Measurements from ENCODE around the gene ZFPM1.

ZFPM1 gene

GRCh38 chr16:88540346-88540977 lies 87.4 kb downstream of the ZFPM1 start:
- Mint-ChIP-seq H3K9me3 (peaks cover 17% of the 10 kb centered on the region), H3K4me3 (no peak overlapping the region), H3K27me3 (peaks cover 37% of the 10 kb centered on the region), H3K4me1 (peaks cover 4% of the 10 kb centered on the region), H3K36me3 (peaks cover 8% of the 10 kb centered on the region), H3K27ac (no peak overlapping the region)
- CTCF ChIA-PET, result interaction anchor here (1.1 to 1.3 kb wide), 2 partner anchors 13 to 21 kb away, joined by 4 to 5 read pairs; no protein-coding TSS in a partner anchor
- no peak for DNase-seq

GRCh38 chr16:88541831-88542616 lies 88.9 kb downstream of the ZFPM1 start:
- H3K27me3 Mint-ChIP-seq, result peaks cover 49% of the 10 kb centered on the region
- peaks cover 6% of the 10 kb centered on the region for H3K36me3 Mint-ChIP-seq
- CTCF ChIA-PET, result no interaction called here
- H3K4me3 Mint-ChIP-seq, result no peak overlapping the region
- H3K9me3 Mint-ChIP-seq, result peaks cover 17% of the 10 kb centered on the region
- DNase-seq, result no peak
- no peak overlapping the region for H3K27ac Mint-ChIP-seq
- no peaks in the 10 kb centered on the region for H3K4me1 Mint-ChIP-seq

GRCh38 chr16:88543230-88543813 lies 90.2 kb downstream of the ZFPM1 start:
- CTCF ChIA-PET, result interaction anchor here (0.6 kb wide), 1 partner anchor 94 kb away, joined by 4 read pairs; no protein-coding TSS in a partner anchor
- Mint-ChIP-seq H3K4me1 (peaks cover 1% of the 10 kb centered on the region), H3K36me3 (peaks cover 6% of the 10 kb centered on the region), H3K4me3 (no peak overlapping the region), H3K9me3 (peaks cover 17% of the 10 kb centered on the region), H3K27ac (no peak overlapping the region), H3K27me3 (peaks cover 45% of the 10 kb centered on the region)
- DNase-seq, result no peak

- Mint-ChIP-seq H3K27ac (no peak overlapping the region), H3K4me1 (peaks cover 22% of the 10 kb centered on the region), H3K4me3 (no peak overlapping the region), H3K27me3 (peaks cover 42% of the 10 kb centered on the region), H3K9me3 (peaks cover 17% of the 10 kb centered on the region), H3K36me3 (peaks cover 6% of the 10 kb centered on the region)
- DNase-seq, result no peak
- CTCF ChIA-PET, result interaction anchor here (1.4 kb wide), 1 partner anchor 108 kb away, joined by 4 read pairs; no protein-coding TSS in a partner anchor
Observed at GRCh38 chr16:88545781-88546180, 92.7 kb downstream of the ZFPM1 start.

- CTCF ChIA-PET, result no interaction called here
- no peak for DNase-seq
- H3K36me3 Mint-ChIP-seq, result peaks cover 4% of the 10 kb centered on the region
- H3K4me3 Mint-ChIP-seq, result no peak overlapping the region
- H3K27me3 Mint-ChIP-seq, result peaks cover 55% of the 10 kb centered on the region
- peaks cover 25% of the 10 kb centered on the region for H3K4me1 Mint-ChIP-seq
- H3K9me3 Mint-ChIP-seq, result peaks cover 6% of the 10 kb centered on the region
- no peak overlapping the region for H3K27ac Mint-ChIP-seq
Observed at GRCh38 chr16:88548131-88548874, 95.2 kb downstream of the ZFPM1 start.

- CTCF ChIA-PET, result interaction anchor here (0.8 kb wide), 1 partner anchor 13 kb away, joined by 3 read pairs; no protein-coding TSS in a partner anchor
- no peak overlapping the region for H3K4me3 Mint-ChIP-seq
- no peaks in the 10 kb centered on the region for H3K9me3 Mint-ChIP-seq
- H3K4me1 Mint-ChIP-seq, result peaks cover 25% of the 10 kb centered on the region
- H3K36me3 Mint-ChIP-seq, result no peaks in the 10 kb centered on the region
- H3K27ac Mint-ChIP-seq, result peak overlapping the region; percentile 28
- peaks cover 62% of the 10 kb centered on the region for H3K27me3 Mint-ChIP-seq
- no peak for DNase-seq
Observed at GRCh38 chr16:88548985-88549384, 95.9 kb downstream of the ZFPM1 start.

- CTCF ChIA-PET, result interaction anchor here (0.8 kb wide), 1 partner anchor 13 kb away, joined by 3 read pairs; no protein-coding TSS in a partner anchor
Observed at GRCh38 chr16:88549671-88550245, 96.7 kb downstream of the ZFPM1 start.

GRCh38 chr16:88550246-88550661 lies 97.2 kb downstream of the ZFPM1 start:
- no peaks in the 10 kb centered on the region for H3K9me3 Mint-ChIP-seq
- H3K27ac Mint-ChIP-seq, result peak overlapping the region; percentile 78
- CTCF ChIA-PET, result no interaction called here
- H3K36me3 Mint-ChIP-seq, result no peaks in the 10 kb centered on the region
- H3K4me1 Mint-ChIP-seq, result peaks cover 25% of the 10 kb centered on the region
- peak; percentile 62 for DNase-seq
- H3K4me3 Mint-ChIP-seq, result peak overlapping the region; percentile 13
- H3K27me3 Mint-ChIP-seq, result peaks cover 71% of the 10 kb centered on the region

More at GRCh38 chr16:88549671-88550245, 96.7 kb downstream of the ZFPM1 start:
- DNase-seq, result no peak
- Mint-ChIP-seq H3K27me3 (peaks cover 70% of the 10 kb centered on the region), H3K4me1 (peaks cover 25% of the 10 kb centered on the region), H3K4me3 (peak overlapping the region; percentile 13), H3K27ac (peak overlapping the region; percentile 78), H3K36me3 (no peaks in the 10 kb centered on the region), H3K9me3 (no peaks in the 10 kb centered on the region)

GRCh38 chr16:88552166-88552565 lies 99.1 kb downstream of the ZFPM1 start:
- H3K27ac Mint-ChIP-seq, result no peak overlapping the region

GRCh38 chr16:88552815-88553214 lies 99.7 kb downstream of the ZFPM1 start:
- Mint-ChIP-seq H3K4me1 (peaks cover 25% of the 10 kb centered on the region), H3K4me3 (no peak overlapping the region), H3K27me3 (peaks cover 67% of the 10 kb centered on the region), H3K36me3 (no peaks in the 10 kb centered on the region), H3K9me3 (peaks cover 6% of the 10 kb centered on the region), H3K27ac (no peak overlapping the region)
- CTCF ChIA-PET, result interaction anchor here (1.5 to 2.0 kb wide), 3 partner anchors 9 to 114 kb away, joined by 3 to 5 read pairs (median 4); no protein-coding TSS in a partner anchor
- DNase-seq, result no peak

More at GRCh38 chr16:88552166-88552565, 99.1 kb downstream of the ZFPM1 start:
- DNase-seq, result no peak
- CTCF ChIA-PET, result interaction anchor here (0.8 to 2.0 kb wide), 4 partner anchors 9 to 113 kb away, joined by 3 to 5 read pairs (median 4); no protein-coding TSS in a partner anchor
- Mint-ChIP-seq H3K4me1 (peaks cover 25% of the 10 kb centered on the region), H3K36me3 (no peaks in the 10 kb centered on the region), H3K9me3 (peaks cover 6% of the 10 kb centered on the region), H3K27me3 (peaks cover 67% of the 10 kb centered on the region), H3K4me3 (no peak overlapping the region)

- DNase-seq, result no peak
- no peaks in the 10 kb centered on the region for H3K36me3 Mint-ChIP-seq
- H3K27me3 Mint-ChIP-seq, result peaks cover 69% of the 10 kb centered on the region
- no peak overlapping the region for H3K4me3 Mint-ChIP-seq
- no peak overlapping the region for H3K27ac Mint-ChIP-seq
- H3K9me3 Mint-ChIP-seq, result peaks cover 6% of the 10 kb centered on the region
- H3K4me1 Mint-ChIP-seq, result peaks cover 22% of the 10 kb centered on the region
- CTCF ChIA-PET, result interaction anchor here (1.5 to 2.0 kb wide), 3 partner anchors 8 to 115 kb away, joined by 3 to 5 read pairs (median 4); no protein-coding TSS in a partner anchor
Observed at GRCh38 chr16:88553739-88554138, 100.7 kb downstream of the ZFPM1 start.

GRCh38 chr16:88554711-88555264 lies 101.7 kb downstream of the ZFPM1 start:
- Mint-ChIP-seq H3K27me3 (peaks cover 66% of the 10 kb centered on the region), H3K27ac (no peak overlapping the region), H3K4me3 (no peak overlapping the region), H3K4me1 (peaks cover 17% of the 10 kb centered on the region), H3K36me3 (no peaks in the 10 kb centered on the region), H3K9me3 (peaks cover 6% of the 10 kb centered on the region)
- no peak for DNase-seq
- CTCF ChIA-PET, result no interaction called here

GRCh38 chr16:88556294-88556988 lies 103.4 kb downstream of the ZFPM1 start:
- H3K4me3 Mint-ChIP-seq, result no peak overlapping the region
- no peak for DNase-seq
- H3K27ac Mint-ChIP-seq, result no peak overlapping the region
- peaks cover 3% of the 10 kb centered on the region for H3K4me1 Mint-ChIP-seq
- H3K36me3 Mint-ChIP-seq, result no peaks in the 10 kb centered on the region
- peaks cover 6% of the 10 kb centered on the region for H3K9me3 Mint-ChIP-seq
- H3K27me3 Mint-ChIP-seq, result peaks cover 65% of the 10 kb centered on the region
- CTCF ChIA-PET, result no interaction called here
